ENCODE measurements around the gene H6PD.

Gene H6PD

GRCh38 chr1:9311029-9311428, 76.5 kb downstream of the H6PD start:
- no peak for FAIRE-seq

GRCh38 chr1:9311479-9311878, 76.9 kb downstream of the H6PD start:
- no peak for FAIRE-seq
- DNase-seq (ENCODE audit: insufficient read length, low spot score), result no peak
- TF ChIP-seq CTCF (IDR thresholded peaks at IDR 0.05; ENCODE audit: insufficient read depth, missing control alignments), result no peak

More at GRCh38 chr1:9311029-9311428, 76.5 kb downstream of the H6PD start:
- no peak for TF ChIP-seq CTCF (IDR thresholded peaks at IDR 0.05; ENCODE audit: insufficient read depth, missing control alignments)
- DNase-seq (ENCODE audit: insufficient read length, low spot score), result no peak

GRCh38 chr1:9312168-9312720, 77.7 kb downstream of the H6PD start:
- no peak for TF ChIP-seq CTCF (IDR thresholded peaks at IDR 0.05; ENCODE audit: insufficient read depth, missing control alignments)
- DNase-seq (ENCODE audit: insufficient read length, low spot score), result no peak
- no peak for FAIRE-seq

GRCh38 chr1:9313576-9313975, 79.0 kb downstream of the H6PD start:
- no peak for TF ChIP-seq CTCF (IDR thresholded peaks at IDR 0.05; ENCODE audit: insufficient read depth, missing control alignments)
- FAIRE-seq, result no peak

GRCh38 chr1:9314111-9314510, 79.5 kb downstream of the H6PD start:
- DNase-seq (ENCODE audit: insufficient read length, low spot score) (no peak), FAIRE-seq (no peak)
- no peak for TF ChIP-seq CTCF (IDR thresholded peaks at IDR 0.05; ENCODE audit: insufficient read depth, missing control alignments)

More at GRCh38 chr1:9313576-9313975, 79.0 kb downstream of the H6PD start:
- no peak for DNase-seq (ENCODE audit: insufficient read length, low spot score)

- FAIRE-seq (no peak), DNase-seq (ENCODE audit: insufficient read length, low spot score) (no peak)
- no peak for TF ChIP-seq CTCF (IDR thresholded peaks at IDR 0.05; ENCODE audit: insufficient read depth, missing control alignments)
These were observed 80.3 kb downstream of the H6PD start for GRCh38 chr1:9314711-9315379.

- no peak for TF ChIP-seq CTCF (IDR thresholded peaks at IDR 0.05; ENCODE audit: insufficient read depth, missing control alignments)
- DNase-seq (ENCODE audit: insufficient read length, low spot score), result no peak
- FAIRE-seq, result no peak
These were observed 81.0 kb downstream of the H6PD start for GRCh38 chr1:9315411-9316079.

All from D721Med (cell line).